Measurements from ENCODE around the gene WDR36. TPM values are rescaled to one million over a fixed set of nuclear protein-coding genes. Genes with fewer than 3 reads are reported as not detected.

Gene WDR36
- total and polyA plus RNA-seq, 2 experiments from 2014 or later: 18.5 to 56.8 TPM

DNA sequence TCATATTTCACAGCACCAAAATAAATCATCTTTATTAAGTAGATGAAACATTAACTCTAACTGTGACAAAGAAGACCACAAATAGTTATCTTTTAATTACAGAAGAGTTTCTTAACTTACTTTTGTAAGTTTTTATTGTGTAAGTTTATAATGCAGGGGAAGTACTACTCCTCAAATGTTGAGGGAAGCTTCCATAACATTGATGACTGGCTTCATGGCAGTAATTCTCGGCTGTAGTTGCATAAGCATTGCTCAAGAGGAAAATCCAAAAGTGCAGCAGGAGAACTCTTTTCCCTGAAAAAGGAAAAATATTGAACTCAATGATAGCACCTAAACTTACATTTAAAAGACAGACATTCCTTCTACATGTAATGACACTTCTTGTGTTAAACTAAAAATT is 16.1 kb upstream of the WDR36 start:
- TF ChIP-seq POLR2AphosphoS5 (IDR thresholded peaks at IDR 0.05; ENCODE audit: low read depth) (no peak), EZH2phosphoT487 (IDR thresholded peaks at IDR 0.05; ENCODE audit: unreplicated experiment) (no peak), STAT1 (IDR thresholded peaks at IDR 0.05; ENCODE audit: unreplicated experiment) (no peak), JUNB (IDR thresholded peaks at IDR 0.05; ENCODE audit: unreplicated experiment) (no peak), EZH2 (IDR thresholded peaks at IDR 0.05; ENCODE audit: low read depth, unreplicated experiment) (no peak), ZNF114 (CRISPR knock-in tag; IDR thresholded peaks at IDR 0.05) (no peak), NANOG (IDR thresholded peaks at IDR 0.05; ENCODE audit: borderline replicate concordance) (no peak), ZNF331 (CRISPR knock-in tag; IDR thresholded peaks at IDR 0.05; ENCODE audit: low read depth) (no peak), REST (IDR thresholded peaks at IDR 0.05; ENCODE audit: unreplicated experiment) (no peak)
- TF ChIP-seq, protein P1, sequence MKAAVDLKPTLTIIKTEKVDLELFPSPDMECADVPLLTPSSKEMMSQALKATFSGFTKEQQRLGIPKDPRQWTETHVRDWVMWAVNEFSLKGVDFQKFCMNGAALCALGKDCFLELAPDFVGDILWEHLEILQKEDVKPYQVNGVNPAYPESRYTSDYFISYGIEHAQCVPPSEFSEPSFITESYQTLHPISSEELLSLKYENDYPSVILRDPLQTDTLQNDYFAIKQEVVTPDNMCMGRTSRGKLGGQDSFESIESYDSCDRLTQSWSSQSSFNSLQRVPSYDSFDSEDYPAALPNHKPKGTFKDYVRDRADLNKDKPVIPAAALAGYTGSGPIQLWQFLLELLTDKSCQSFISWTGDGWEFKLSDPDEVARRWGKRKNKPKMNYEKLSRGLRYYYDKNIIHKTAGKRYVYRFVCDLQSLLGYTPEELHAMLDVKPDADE (IDR thresholded peaks at IDR 0.05): no peak
- H3K27me3 Mint-ChIP-seq (ENCODE audit: insufficient read depth, low read depth, poor library complexity): peaks cover 37% of the 10 kb centered on the region
- Histone ChIP-seq H3K79me2 (replicated peaks; ENCODE audit: insufficient read depth) (no peaks in the 10 kb centered on the region), H3K4me1 (ENCODE audit: insufficient read depth) (peaks cover 18% of the 10 kb centered on the region), H2AFZ (no peak overlapping the region), H3K27me3 (ENCODE audit: insufficient read depth) (peaks cover 46% of the 10 kb centered on the region), H3K36me3 (ENCODE audit: insufficient read depth) (no peaks in the 10 kb centered on the region), H4K20me1 (replicated peaks; ENCODE audit: insufficient read depth) (no peaks in the 10 kb centered on the region), H3K27ac (ENCODE audit: low read depth) (no peak overlapping the region), H3F3A (replicated peaks; ENCODE audit: low read depth) (no peaks in the 10 kb centered on the region), H3K4me2 (no peak overlapping the region), H3K9me2 (ENCODE audit: insufficient read depth) (no peaks in the 10 kb centered on the region), H3K4me3 (no peak overlapping the region)
- H3K4me3 Mint-ChIP-seq: no peak overlapping the region
- no peaks in the 10 kb centered on the region for H3K9me3 Mint-ChIP-seq
- H3K4me1 Mint-ChIP-seq: peaks cover 9% of the 10 kb centered on the region; the same call in 2 of the 3 replicates
- no peaks in the 10 kb centered on the region for H3K36me3 Mint-ChIP-seq (ENCODE audit: low read depth)
- no peak for ATAC-seq
- no peak overlapping the region for H3K27ac Mint-ChIP-seq
- no peak for DNase-seq (ENCODE audit: low spot score)

- H3F3A ChIP-seq (replicated peaks; ENCODE audit: low read depth): no peaks in the 10 kb centered on the region
- H3K27ac ChIP-seq (ENCODE audit: low read depth): no peak overlapping the region
- H2AFZ ChIP-seq: no peak overlapping the region
- H3K79me2 ChIP-seq (replicated peaks; ENCODE audit: insufficient read depth): no peaks in the 10 kb centered on the region
- no peaks in the 10 kb centered on the region for H3K36me3 ChIP-seq (ENCODE audit: insufficient read depth)
- peaks cover 30% of the 10 kb centered on the region for H3K27me3 ChIP-seq (ENCODE audit: insufficient read depth)
- no peak overlapping the region for H3K4me3 ChIP-seq
- Mint-ChIP-seq H3K9me3 (no peaks in the 10 kb centered on the region), H3K27ac (no peak overlapping the region), H3K36me3 (ENCODE audit: low read depth) (no peaks in the 10 kb centered on the region), H3K27me3 (ENCODE audit: insufficient read depth, low read depth, poor library complexity) (peaks cover 21% of the 10 kb centered on the region), H3K4me1 (peaks cover 8% of the 10 kb centered on the region; the same call in 2 of the 3 replicates), H3K4me3 (no peak overlapping the region)
- no peak for ATAC-seq
- peaks cover 11% of the 10 kb centered on the region for H3K4me1 ChIP-seq (ENCODE audit: insufficient read depth)
- H4K20me1 ChIP-seq (replicated peaks; ENCODE audit: insufficient read depth): no peaks in the 10 kb centered on the region
- H3K9me2 ChIP-seq (ENCODE audit: insufficient read depth): no peaks in the 10 kb centered on the region
- DNase-seq (ENCODE audit: low spot score): no peak
- H3K4me2 ChIP-seq: no peak overlapping the region
- TF ChIP-seq STAT1 (IDR thresholded peaks at IDR 0.05; ENCODE audit: unreplicated experiment): no peak
- TF ChIP-seq ZNF114 (CRISPR knock-in tag; IDR thresholded peaks at IDR 0.05): no peak
- no peak for TF ChIP-seq NANOG (IDR thresholded peaks at IDR 0.05; ENCODE audit: borderline replicate concordance)
- TF ChIP-seq, protein P2, sequence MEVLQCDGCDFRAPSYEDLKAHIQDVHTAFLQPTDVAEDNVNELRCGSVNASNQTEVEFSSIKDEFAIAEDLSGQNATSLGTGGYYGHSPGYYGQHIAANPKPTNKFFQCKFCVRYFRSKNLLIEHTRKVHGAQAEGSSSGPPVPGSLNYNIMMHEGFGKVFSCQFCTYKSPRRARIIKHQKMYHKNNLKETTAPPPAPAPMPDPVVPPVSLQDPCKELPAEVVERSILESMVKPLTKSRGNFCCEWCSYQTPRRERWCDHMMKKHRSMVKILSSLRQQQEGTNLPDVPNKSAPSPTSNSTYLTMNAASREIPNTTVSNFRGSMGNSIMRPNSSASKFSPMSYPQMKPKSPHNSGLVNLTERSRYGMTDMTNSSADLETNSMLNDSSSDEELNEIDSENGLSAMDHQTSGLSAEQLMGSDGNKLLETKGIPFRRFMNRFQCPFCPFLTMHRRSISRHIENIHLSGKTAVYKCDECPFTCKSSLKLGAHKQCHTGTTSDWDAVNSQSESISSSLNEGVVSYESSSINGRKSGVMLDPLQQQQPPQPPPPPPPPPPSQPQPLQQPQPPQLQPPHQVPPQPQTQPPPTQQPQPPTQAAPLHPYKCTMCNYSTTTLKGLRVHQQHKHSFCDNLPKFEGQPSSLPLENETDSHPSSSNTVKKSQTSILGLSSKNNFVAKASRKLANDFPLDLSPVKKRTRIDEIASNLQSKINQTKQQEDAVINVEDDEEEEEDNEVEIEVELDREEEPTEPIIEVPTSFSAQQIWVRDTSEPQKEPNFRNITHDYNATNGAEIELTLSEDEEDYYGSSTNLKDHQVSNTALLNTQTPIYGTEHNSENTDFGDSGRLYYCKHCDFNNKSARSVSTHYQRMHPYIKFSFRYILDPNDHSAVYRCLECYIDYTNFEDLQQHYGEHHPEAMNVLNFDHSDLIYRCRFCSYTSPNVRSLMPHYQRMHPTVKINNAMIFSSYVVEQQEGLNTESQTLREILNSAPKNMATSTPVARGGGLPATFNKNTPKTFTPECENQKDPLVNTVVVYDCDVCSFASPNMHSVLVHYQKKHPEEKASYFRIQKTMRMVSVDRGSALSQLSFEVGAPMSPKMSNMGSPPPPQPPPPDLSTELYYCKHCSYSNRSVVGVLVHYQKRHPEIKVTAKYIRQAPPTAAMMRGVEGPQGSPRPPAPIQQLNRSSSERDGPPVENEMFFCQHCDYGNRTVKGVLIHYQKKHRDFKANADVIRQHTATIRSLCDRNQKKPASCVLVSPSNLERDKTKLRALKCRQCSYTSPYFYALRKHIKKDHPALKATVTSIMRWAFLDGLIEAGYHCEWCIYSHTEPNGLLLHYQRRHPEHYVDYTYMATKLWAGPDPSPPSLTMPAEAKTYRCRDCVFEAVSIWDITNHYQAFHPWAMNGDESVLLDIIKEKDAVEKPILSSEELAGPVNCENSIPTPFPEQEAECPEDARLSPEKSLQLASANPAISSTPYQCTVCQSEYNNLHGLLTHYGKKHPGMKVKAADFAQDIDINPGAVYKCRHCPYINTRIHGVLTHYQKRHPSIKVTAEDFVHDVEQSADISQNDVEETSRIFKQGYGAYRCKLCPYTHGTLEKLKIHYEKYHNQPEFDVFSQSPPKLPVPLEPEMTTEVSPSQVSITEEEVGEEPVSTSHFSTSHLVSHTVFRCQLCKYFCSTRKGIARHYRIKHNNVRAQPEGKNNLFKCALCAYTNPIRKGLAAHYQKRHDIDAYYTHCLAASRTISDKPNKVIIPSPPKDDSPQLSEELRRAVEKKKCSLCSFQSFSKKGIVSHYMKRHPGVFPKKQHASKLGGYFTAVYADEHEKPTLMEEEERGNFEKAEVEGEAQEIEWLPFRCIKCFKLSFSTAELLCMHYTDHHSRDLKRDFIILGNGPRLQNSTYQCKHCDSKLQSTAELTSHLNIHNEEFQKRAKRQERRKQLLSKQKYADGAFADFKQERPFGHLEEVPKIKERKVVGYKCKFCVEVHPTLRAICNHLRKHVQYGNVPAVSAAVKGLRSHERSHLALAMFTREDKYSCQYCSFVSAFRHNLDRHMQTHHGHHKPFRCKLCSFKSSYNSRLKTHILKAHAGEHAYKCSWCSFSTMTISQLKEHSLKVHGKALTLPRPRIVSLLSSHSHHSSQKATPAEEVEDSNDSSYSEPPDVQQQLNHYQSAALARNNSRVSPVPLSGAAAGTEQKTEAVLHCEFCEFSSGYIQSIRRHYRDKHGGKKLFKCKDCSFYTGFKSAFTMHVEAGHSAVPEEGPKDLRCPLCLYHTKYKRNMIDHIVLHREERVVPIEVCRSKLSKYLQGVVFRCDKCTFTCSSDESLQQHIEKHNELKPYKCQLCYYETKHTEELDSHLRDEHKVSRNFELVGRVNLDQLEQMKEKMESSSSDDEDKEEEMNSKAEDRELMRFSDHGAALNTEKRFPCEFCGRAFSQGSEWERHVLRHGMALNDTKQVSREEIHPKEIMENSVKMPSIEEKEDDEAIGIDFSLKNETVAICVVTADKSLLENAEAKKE (CRISPR knock-in tag; IDR thresholded peaks at IDR 0.05): no peak
- TF ChIP-seq EZH2 (IDR thresholded peaks at IDR 0.05; ENCODE audit: low read depth, unreplicated experiment): no peak
Measured at GRCh38 chr5:111077678-111078077, 14.5 kb upstream of the WDR36 start.

Data from GM23338 (cell line).